HG03064 (cell line): ENCODE data around the gene TP53BP2.

Source experiments
- ATAC-seq: cut with Tn5 transposase; IDR thresholded peaks from one replicate; pipeline ENCODE4 v1.9.1; 2021; ENCODE audit warnings: low read depth; ENCODE audit not compliant: unreplicated experiment

Gene TP53BP2

DNA sequence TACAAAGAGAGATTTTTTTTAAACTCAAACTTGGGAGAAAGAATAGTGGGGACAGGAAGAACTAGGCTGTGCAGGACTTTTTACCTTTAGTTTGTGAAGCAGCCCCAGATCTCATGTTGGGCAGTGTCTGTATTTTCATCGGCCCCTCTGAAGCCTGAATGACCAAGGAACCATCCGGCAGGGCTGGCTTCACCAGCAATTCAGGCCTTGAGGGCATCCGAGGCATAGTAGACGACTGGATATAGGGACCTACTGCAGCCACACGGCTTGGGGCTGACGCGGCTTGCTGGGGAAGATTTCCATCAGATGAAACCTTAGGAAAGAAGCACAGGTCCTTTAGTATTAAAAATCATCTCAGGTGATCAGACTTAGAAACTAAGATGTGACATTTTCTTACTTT, 43.7 kb downstream of the TP53BP2 start:
- ATAC-seq = no peak

DNA sequence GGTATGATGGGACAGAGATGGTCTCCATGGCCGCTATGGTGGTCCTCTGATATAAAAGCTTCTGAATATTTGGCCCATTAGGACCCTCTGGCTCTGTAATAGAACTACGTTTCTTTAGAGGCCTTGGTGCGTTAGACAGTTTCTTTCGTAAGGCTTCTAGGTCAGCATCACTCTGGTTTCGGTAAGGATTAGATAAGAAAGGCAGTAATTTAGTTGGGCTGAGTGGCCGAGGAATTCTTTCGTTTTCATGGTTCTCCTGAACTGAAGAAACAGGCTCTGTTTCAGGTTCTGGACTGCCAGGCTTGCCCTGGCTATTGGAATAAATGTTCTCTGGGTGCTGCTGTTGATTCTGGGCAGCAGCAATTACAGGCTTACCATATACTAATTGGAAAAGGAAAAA, 49.5 kb downstream of the TP53BP2 start:
- ATAC-seq = no peak

DNA sequence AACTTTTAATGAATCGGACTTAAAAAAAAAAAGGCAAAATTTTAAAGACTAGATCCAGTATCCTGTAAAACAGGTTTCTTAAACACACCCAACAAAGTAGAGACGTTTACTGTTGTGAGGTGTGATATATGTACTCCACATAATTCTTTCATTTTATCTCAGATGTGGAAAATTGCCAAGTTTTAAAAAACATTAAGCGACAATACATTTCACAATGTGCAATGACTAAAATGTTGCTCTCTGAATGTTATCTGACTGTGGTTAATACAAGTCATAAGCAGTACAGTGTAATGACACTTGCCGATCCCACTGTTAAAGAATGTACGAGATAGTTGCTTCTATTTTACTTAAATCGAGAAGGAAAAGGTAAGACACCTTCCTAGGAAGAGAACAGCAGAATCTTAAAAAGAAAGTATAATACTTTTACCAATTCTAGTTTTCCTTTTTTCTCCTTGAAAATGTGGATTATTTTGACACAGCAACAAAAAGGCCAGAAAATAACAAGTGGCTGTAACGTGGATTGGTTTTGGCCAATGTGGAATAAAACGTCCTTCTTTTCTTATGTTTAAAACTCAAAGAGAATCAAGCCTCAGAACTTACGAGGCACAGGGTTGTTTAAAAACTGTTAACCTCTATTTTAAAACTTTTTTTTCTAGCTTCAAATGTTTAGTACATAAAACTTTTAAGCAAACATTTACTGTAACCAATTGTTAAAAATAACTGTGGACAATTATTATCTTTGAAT, 51.4 kb downstream of the TP53BP2 start:
- ATAC-seq = no peak

DNA sequence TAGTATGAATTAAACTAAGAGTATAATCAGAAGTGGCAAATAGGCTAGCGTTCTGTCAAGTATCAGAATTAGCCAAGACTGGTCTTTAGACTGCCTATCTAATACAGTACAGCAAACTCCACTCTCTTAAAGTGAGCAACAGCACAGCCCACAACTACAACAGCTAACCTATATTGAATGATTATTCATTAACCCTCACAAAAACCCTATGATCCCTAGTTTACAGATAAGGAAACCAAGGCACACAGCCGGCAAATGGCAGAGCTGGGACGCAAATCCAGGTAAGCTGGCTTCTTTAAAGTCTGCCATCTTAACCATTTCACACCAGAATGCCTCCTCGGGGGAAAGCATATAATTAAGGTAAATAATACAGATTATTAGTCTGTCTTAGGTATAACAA, 52.0 kb downstream of the TP53BP2 start:
- no peak for ATAC-seq

DNA sequence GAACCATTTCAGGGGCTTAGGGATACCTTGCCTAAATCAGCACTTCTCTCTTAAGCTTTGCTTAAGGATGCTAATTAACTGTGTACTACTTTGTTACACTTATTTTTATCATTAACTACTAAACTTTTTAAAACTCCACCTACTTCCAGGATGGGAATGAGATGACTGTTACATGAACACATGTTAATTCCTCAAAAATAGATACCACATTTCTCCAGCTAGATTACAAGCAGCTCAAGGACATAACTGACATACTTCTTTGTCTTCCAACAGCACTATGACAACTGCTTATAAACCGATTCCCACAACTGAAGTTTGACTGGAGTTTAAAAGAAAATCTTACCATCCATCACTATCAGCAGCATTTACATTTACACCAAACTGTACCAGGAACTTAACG, 53.7 kb downstream of the TP53BP2 start:
- ATAC-seq = no peak

DNA sequence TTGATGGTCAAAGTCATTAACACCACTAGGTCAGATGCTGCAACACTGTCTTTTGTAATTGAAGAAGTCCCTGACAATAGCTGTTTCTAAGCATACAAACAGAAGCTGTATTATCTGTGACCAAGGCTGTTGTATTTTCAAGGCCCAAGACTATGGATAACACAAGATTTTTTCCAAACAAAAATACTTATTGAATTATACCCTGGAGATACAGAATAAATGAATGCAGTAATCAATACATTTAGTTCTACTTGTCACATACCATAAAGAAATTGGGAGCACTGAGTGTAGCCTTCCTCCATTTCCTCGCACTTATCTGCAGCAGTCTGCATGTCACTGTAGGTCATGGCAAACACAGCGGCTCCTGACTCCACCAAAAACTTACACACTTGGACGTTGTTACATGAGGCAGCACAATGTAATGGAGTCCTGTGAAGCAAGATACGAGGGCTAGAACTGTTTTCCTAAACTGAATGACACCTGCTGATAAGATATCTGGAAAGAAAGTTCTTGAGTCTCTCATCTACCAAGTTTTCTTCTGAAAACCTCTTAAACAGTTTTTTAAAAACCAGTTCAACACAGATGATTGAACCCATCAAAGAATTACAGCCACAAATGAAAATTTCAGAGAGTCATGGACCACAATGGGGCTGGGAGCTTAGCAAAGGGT, 56.9 kb downstream of the TP53BP2 start:
- ATAC-seq = no peak

DNA sequence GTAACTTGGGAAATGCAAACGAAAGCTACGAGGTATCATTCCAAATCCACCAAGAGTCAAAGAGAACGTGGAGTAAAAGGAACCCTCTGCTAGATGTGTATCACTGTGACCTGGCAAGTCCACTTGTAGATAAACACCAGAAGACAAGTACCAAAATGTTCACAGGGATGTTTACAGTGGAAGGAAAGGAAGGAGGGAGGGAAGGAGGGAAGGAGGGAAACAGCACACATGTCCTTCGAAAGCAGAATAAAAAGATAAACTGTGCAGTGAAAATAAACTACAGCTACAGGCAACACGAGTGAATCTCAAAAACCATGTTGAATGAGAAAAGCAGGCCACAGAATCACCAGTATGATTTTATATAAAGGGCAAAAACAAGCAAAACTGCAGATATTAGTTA, 59.9 kb downstream of the TP53BP2 start:
- no peak for ATAC-seq

DNA sequence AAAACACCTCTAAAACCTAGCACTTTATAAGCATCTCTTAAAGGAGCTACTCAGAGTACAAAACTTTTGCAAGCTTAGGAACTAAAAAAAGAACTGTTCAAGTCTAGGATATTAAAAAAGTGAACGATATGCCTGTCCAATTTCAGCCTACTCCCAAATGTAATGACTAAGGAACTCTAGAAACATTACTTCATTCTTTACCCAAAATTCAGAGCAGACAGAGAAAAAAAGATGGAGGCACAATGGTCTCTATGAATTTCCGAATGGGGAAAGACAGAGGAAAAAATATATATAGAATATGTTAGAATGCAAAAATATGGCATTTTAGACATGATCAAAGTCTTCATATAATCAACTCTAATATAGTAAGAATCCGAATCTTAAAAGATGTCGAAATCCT, 61.2 kb downstream of the TP53BP2 start:
- ATAC-seq = no peak

DNA sequence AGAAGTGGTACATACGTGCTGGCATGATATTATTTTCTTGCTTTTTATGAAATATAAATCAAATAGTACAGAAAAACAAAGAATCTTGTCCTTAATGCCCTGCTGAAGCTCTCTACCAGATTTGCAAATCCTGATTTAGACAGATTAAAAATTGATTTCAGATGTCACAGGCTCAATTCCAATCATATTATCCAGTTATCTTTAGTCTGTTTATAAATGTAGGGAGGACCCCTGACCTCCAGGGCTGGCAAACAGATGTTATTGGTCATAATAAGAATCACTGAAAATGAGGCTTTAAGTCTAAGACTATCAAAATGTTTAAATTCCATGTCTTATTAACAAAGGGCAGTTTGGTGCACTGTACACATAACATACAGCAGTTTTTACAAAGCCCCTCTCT, 62.1 kb downstream of the TP53BP2 start:
- ATAC-seq = no peak

DNA sequence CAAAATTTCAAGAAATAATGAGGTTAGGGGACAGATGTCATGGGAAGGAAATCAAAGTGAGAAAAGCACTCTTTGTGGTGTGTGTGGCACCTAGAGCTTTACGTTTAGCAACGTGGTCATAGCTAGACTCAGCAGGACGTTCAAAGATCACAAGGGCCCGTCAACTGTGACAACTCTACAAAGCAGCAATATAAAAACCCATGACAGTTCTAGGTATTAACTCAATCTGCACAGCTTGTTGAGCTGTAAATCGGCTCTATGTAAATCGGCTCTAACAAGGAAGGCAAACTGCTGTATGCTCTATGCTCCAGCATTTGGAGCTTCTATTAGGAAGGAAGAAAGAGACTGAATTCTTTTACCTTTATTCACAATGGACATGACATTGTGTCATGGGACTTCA, 64.8 kb downstream of the TP53BP2 start:
- ATAC-seq = no peak

DNA sequence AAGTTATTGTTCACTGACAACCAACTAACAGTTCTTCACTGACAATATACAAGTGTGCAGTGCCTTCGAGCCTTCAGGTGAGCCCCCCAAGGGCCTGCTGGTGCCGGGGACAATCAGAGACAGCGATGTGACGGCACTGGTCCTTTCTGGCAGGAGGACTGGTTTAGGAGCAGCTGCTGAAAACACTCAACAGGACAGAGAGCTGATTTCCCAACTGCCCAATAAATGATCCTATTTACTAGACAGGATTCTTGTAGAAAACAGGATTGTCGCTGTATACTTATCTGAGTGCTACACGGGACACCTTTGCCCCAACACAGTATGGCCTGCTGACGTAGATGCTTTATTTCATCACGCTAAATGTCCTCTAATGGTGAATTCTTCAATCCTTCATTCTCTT, 65.4 kb downstream of the TP53BP2 start:
- ATAC-seq = no peak

DNA sequence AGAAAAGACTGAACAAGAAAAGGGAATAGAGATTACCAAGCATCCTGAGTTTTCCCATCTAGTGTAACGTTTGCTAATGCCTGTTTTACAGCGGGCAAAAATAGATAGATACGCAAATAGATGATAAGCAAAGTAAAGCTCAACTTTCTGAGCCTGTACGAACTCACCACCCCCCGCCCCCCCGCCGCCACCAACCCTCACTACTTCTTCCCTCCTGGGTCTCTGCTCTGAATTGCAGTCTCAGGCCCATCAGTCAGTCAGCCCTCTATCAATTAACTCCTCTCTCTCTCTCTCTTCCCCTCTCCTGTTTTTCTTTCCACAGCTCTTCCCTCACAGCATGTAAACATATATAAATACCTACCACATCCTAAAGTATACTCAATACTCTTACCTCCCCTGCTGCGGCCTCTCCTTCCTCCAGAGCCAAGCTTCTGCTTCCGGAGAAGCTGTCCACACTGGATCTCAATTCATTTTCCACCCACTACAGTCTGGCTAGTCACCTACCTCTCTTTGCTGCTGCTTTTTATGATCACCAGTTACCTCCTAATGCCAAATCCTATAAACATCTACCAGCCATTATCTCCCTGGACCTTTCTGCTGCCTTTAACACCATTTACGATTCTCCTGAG, 68.8 kb downstream of the TP53BP2 start:
- ATAC-seq = no peak

DNA sequence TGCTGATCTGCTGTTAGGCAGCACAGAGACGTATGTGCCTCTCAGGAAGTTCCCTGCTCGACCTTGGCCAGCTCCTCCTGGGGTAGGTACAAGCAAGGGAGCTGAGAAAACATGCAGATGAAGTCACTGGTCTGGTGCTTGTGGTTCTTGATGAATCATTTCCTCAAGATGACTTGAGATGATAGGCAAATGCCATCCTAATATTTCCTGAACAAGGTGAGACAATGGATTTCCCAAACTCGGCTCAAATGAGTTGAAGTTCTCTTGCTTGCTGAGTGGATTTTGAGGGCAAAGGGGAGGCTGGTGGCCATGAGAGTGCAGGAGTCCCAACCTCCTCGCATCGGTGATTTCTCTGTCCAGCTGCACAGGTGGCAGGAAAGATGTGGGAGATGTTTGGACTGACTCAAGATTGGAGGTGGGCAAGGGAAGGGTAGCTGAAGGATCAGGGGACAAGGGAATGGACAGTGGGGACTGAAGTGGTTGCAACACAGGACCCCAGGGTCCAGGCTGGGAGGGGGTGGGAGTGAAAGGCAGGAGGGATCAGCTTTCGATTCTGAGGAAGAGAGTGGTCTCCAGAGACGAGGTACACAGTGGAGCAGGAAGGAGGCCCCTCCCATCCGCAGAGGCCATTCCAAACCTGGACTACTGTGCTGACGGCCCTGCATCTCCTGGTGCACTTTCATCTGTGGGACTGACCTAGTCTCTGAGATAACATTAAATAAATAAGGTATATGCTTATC, 69.5 kb downstream of the TP53BP2 start:
- no peak for ATAC-seq

DNA sequence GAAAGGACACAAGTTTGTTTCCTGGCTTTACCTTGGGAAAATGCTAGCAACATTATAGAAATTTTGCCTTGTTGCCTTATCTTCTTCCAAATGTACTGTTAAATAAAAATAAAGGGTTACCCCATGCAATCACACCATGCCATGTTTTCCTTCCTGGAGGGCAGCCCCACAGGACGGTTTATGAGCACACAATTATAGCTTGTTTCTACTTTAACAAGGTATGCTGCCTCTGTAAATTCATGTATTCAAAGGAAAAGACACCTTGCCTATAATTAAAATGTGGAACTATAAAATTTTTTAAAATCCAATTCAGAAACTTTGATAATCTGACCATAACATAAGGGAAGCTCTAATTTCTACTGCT, 70.1 kb downstream of the TP53BP2 start:
- no peak for ATAC-seq

DNA sequence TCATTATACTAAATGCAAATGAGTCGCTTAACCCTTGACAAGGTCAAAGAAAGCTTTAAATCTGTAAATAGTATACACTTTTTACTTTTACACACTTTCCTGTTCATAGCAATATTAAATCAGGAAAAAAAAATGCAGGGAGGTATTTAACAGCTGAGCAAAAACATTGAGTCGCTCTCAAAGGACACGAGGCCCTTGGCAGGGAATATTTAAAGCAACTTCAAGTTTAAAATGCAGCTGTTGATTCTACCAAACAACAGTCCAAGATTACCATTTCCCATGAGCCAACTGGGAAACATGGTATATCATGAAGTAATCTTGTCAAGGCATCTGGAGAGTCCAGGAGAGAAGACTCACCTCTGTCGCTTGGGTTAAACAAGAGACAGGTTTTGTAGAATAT, 70.7 kb downstream of the TP53BP2 start:
- no peak for ATAC-seq

DNA sequence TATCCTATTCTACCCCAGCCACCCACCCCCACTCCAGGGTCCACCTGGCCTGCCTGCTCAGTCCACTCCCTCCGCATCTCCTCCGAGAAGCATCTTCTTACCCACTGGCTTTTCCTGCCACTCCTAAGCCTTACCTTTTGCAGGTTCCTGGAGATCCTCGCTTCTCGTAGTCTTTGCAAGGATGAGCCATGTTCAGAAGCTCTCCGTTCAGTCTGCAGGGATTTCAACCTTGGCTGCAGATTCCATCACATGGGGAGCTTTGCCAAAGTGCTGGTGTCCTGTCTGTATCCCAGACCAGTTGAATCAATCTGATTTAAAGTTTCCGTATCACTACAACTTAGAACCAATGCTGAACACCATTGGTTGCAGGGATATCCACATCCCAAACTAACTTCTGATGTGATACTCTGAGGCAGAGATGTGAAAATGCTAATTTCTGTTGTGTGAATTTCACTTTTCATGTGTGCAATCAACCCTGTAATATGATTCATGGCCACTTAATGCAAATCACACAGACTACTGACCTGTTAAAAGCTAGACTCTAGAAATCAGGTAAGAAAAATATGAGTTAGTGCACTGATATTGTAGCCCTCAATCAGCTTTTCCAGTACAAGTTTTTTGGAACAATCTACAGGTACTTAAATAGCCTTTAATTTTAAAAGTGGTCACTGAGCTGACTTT, 71.5 kb downstream of the TP53BP2 start:
- ATAC-seq = no peak

DNA sequence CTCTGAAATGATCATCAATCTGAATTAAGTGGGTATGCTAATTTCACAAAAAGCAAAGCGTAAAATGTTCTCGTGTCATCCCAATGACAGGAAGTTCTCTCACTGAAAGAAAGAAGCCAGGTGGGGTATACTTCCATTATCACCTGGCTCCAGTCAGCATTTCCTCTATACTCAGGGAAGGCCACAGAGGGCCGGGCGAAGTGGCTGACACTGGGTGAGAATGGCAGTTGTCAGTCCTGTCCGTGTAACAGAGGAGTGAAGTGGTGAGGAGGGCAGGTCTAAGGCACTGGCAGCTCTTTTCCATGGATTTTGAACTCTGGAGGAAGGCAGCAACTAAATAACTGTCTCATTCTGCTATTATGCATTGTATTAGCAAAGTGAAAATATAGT, 73.0 kb downstream of the TP53BP2 start:
- no peak for ATAC-seq

DNA sequence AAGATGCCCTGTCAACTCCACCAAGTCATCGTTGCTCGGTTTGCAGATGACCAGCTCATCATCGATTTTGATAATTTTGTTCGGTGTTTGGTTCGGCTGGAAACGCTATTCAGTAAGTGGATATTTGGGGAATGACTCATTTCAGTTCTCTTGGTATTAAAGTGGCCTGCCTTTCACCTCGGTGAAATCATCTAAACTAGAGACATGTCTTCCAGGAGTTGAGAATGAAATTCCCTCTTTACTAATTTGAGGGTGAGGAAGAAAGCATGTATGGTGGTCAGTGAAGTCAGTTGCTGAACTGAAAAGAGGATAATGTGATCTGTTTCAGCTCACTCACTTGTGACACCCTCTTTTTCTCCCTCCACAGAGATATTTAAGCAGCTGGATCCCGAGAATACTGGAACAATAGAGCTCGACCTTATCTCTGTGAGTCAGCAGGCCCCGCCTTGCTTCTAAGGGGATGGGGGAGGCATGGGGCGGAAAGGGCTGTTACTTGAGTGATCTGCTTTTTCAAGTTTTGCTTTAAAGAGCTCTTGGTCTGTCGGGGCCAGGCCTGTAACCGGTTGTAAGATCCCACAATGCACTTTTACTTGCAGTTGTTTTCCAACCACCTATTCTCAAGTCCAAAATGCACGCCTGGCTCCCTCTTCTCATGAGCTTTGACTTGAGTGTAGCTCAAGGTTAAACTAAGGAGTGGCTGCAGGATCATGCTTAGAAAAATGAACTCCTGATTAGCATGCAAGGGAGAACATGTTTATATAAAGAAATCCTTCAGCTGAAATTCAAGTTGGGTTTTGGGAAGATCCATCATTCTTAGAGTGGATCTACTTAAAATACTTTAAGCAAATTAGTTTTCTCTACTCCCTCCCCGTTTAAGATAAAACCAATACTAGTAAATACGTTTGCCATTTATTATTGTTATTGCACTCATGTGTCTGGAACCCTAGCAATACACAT, 73.7 kb downstream of the TP53BP2 start:
- no peak for ATAC-seq

DNA sequence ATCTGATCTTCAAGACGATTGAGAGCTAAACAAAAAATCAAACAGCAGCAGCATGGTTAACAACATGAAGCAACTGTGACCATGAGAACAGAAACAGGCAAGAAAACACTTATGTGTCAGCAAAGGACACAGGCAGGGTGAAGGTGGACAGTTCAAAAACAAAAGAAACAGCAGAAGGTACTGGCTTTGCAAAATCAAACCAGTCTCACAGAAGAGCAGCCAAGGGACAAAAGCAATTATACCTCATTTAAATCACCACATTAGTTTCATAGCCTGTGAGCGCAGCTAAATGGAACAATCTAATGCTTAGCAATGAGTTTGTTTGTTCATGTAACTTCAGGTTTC, 74.3 kb downstream of the TP53BP2 start:
- no peak for ATAC-seq
